AG09309 (cell line): ENCODE data around the gene CD79A.
A peak's percentile ranks its signal among the peaks of the same experiment; 100 is the strongest.
"Not testable (repeated sequence)": the region's sequence is repeated elsewhere in the genome, so short reads cannot be mapped to it uniquely, and the experiment has no call there.

Experiments used
- DNase-seq: peaks from one replicate; pipeline ENCODE4 v3.0.0-alpha.2; 2010; ENCODE audit warnings: low read depth
- H3K4me3 ChIP-seq: 2 replicates; pipeline ENCODE4 v1.5.1; 2011; ENCODE audit warnings: mild to moderate bottlenecking, low read depth, low read length, moderate library complexity; ENCODE audit not compliant: control insufficient read depth
- TF ChIP-seq, protein P1 (sequence below): IDR thresholded peaks from 2 replicates; pipeline ENCODE4 v1.5.1; 2011; ENCODE audit warnings: mild to moderate bottlenecking, low read depth, low read length, inconsistent platforms; ENCODE audit not compliant: insufficient read depth, control insufficient read depth; ENCODE audit errors: missing control alignments

Gene CD79A

DNA sequence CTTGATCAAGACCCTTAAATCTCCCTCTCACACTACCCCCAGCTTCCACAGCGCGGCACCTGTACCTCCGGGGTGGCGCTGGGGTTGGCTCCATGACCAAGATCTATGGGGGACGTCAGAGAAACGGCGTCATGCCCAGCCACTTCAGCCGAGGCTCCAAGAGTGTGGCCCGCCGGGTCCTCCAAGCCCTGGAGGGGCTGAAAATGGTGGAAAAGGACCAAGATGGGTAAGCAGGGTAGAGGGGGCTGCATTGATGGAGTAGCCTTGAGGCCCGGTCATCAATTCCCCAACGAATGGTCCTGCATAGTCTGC is 8.1 kb upstream of the CD79A start:
- no peak overlapping the region for H3K4me3 ChIP-seq
- no peak for DNase-seq
- TF ChIP-seq, protein P1, sequence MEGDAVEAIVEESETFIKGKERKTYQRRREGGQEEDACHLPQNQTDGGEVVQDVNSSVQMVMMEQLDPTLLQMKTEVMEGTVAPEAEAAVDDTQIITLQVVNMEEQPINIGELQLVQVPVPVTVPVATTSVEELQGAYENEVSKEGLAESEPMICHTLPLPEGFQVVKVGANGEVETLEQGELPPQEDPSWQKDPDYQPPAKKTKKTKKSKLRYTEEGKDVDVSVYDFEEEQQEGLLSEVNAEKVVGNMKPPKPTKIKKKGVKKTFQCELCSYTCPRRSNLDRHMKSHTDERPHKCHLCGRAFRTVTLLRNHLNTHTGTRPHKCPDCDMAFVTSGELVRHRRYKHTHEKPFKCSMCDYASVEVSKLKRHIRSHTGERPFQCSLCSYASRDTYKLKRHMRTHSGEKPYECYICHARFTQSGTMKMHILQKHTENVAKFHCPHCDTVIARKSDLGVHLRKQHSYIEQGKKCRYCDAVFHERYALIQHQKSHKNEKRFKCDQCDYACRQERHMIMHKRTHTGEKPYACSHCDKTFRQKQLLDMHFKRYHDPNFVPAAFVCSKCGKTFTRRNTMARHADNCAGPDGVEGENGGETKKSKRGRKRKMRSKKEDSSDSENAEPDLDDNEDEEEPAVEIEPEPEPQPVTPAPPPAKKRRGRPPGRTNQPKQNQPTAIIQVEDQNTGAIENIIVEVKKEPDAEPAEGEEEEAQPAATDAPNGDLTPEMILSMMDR: no peak

- no peak overlapping the region for H3K4me3 ChIP-seq
- no peak for DNase-seq
- TF ChIP-seq, protein P1: no peak
Observed at GRCh38 chr19:41869374-41869955, 7.6 kb upstream of the CD79A start.

DNA sequence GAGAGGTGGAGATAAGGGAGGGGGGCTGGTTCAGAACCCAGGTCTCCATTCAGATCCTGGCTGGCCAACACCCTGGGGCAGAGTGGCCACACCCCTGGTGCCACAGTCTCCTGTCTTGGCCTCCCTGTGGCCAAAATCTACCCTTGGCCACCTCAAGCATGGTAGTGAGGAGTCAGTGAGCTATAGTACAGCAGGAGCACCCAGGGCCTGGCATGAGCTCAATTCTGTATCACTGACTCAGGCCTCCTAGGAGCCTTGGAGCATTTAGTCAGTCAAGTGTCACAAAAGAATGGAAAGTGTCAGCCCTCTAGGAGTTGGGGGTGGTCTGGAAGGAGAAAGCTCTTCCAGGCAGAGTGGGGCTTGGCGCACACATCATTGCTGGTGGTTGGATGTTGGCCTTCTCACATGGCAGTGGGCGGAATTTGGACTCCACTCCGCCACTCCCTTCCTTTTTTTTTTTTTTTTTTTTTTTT is 6.6 kb upstream of the CD79A start:
- no peak for DNase-seq
- H3K4me3 ChIP-seq: no peak overlapping the region
- TF ChIP-seq, protein P1: no peak

DNA sequence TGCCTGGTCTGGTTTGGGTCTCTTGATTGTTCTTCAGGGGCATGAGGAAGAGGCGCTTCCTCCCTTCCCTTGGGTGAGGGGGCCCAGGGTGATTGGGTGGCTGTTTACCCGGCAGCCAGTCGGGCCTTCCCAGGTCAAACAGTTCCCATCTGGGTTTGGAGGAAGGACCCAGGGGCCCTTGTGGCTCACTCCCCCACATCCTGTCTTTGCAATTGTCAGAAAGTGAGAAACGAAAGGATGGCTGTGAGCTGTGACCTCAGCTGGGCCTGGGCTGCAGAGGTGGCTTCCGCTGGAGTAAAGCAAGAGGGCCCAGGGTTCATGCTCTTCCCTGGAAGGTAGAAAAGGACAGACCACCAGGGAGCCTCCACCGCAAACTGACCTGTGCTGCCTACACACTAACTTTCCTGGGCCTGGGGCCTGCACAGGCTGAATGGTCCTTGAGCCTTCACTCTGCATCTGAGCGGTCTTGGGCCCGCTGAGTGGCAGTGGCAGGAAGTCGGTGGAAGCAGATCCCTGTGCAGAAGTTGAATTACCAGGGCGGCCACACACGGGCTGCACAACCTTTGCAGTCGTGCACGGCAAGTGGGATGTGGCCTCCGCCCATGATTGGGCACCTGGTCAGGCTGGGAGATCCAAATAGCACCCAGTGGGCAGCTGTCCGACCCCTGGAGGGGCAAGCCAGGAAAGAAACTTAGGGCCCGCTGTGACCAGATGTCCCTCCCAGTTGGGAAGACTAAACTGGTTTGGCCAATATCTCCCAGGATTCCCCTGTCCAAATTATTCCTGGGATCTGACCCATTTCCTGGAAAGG is 5.3 kb upstream of the CD79A start:
- DNase-seq: no peak
- H3K4me3 ChIP-seq: no peak overlapping the region
- TF ChIP-seq, protein P1: no peak

- no peak overlapping the region for H3K4me3 ChIP-seq
- TF ChIP-seq, protein P1: no peak
- DNase-seq: no peak
Observed at GRCh38 chr19:41872384-41872774, 4.7 kb upstream of the CD79A start.

DNA sequence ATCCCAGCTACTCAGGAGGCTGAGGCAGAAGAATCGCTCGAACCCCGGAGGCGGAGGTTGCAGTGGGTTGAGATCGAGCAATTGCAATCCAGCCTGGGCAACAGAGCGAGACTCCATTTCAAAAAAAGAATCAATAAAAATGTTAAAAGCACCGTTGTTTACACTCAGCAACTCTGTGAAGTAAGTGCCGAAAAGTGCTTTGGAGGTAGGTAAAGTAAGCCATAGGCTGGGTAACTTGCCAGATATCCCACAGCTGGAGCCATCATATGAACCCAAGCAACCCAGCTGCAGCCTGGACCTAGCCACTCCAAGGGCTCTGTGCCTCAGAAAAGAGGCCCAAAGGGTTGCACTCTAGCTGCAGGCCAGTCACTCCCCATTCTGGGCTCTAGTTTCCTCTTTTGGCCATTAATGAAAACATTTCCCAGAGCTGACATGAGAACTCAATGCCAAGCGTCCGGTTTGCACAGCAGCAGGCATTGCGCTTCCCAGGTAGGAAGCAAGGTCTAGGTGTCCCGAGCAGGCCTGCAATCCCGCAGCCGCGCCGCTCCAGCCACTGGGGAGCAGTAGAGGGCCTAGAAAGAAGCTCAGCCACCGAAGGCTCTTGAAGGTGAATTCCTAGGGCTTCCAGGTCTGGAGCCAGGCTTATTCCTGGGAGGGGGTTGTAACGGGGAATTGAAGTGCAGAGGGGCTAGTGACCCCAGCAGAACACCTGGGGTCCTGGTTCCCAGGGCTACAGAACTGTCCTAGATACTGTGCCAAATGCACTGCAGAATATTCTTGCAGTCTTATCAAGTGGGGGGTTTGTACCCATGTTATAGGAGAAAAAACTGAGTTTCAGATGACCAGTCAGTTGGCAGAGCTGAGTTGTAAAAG is 4.1 kb upstream of the CD79A start:
- H3K4me3 ChIP-seq: no peak overlapping the region
- no peak for DNase-seq
- TF ChIP-seq, protein P1: peak; percentile 72

DNA sequence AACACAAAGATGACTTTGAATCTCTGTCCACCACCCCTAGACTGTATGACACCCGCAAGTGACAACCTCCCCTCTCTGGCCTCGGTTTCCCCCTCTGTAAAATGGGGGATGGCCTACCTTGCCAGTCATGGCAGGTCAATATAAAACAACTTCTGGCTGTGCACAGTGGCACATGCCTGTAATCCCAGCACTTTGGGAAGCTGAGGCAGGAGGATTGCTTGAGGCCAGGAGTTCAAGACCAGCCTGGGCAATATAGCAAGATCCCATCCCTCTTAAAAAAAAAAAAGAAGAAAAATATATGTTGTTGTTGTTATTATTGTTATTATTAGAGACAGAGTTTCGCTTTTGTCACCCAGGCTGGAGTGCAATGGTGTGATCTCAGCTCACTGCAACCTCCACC is 1.1 kb upstream of the CD79A start:
- DNase-seq, H3K4me3 ChIP-seq: not testable (repeated sequence)
